MCF 10A (cell line): Measurements from ENCODE around the gene RAP1A. TPM values are rescaled to one million over a fixed set of nuclear protein-coding genes. Genes with fewer than 3 reads are reported as not detected.

Experiments
- BruUV-seq: library from RNA; stranded (reverse); fragments of 400-500 nt; replicated peaks from 2 replicates; lab custom pipeline; 2021; lab: Mats Ljungman, UMichigan
- CTCF ChIA-PET: fragments of 300-600 bp; sonication (Branson Sonifier 250); formaldehyde crosslinking; extraction: SDS; loops from one replicate; lab custom pipeline; 2021; ENCODE audit warnings: antibody characterized with exemption, inconsistent platforms; lab: Yijun Ruan, JAX
- POLR2A ChIA-PET: fragments of 300-600, 350-650 bp; sonication (Branson Sonifier 250); formaldehyde crosslinking; extraction: SDS; loops from one replicate; lab custom pipeline; 2020; ENCODE audit warnings: antibody characterized with exemption, inconsistent platforms; lab: Yijun Ruan, JAX
- DNase-seq: peaks from one replicate; pipeline ENCODE4 v3.0.0-alpha.2; 2018; ENCODE audit not compliant: unreplicated experiment
- H3K27ac Mint-ChIP-seq: one replicate; pipeline ENCODE4 v1.8.0; 2022; ENCODE audit warnings: mild to moderate bottlenecking, low read depth, mixed read lengths; ENCODE audit not compliant: unreplicated experiment
- H3K27me3 Mint-ChIP-seq: one replicate; pipeline ENCODE4 v1.8.0; 2022; ENCODE audit warnings: mixed read lengths; ENCODE audit not compliant: insufficient read depth, unreplicated experiment
- H3K36me3 Mint-ChIP-seq: one replicate; pipeline ENCODE4 v1.8.0; 2022; ENCODE audit warnings: mild to moderate bottlenecking, moderate library complexity, mixed read lengths; ENCODE audit not compliant: insufficient read depth, unreplicated experiment
- H3K4me1 Mint-ChIP-seq: one replicate; pipeline ENCODE4 v1.8.0; 2022; ENCODE audit warnings: mixed read lengths; ENCODE audit not compliant: insufficient read depth, unreplicated experiment
- H3K4me3 Mint-ChIP-seq: one replicate; pipeline ENCODE4 v1.8.0; 2022; ENCODE audit warnings: mild to moderate bottlenecking, moderate library complexity, mixed read lengths; ENCODE audit not compliant: unreplicated experiment
- H3K9me3 Mint-ChIP-seq: one replicate; pipeline ENCODE4 v1.8.0; 2022; ENCODE audit warnings: mixed read lengths; ENCODE audit not compliant: unreplicated experiment
- intact Hi-C: fragments of 100-400 bp; cut with micrococcal nuclease; formaldehyde crosslinking; loops from 2 replicates; pipeline ENCODE4 v1.14.1; 2022
- total RNA-seq: library from RNA; stranded (reverse); gene quantifications from 2 replicates; pipeline ENCODE4 v1.2.3, GENCODE V29; 2022
- TF ChIP-seq, protein P1 (sequence below): fragments of 200-600 bp; IDR thresholded peaks from one replicate; pipeline ENCODE4 v1.8.0; 2022; ENCODE audit warnings: antibody characterized with exemption, mild to moderate bottlenecking; ENCODE audit not compliant: unreplicated experiment

RAP1A gene
- total RNA-seq, 1 experiment from 2014 or later = 39.3 TPM

GRCh38 chr1:111729271-111729921 is 109.8 kb downstream of the RAP1A start:
- BruUV-seq = no TSS peak
- CTCF ChIA-PET = interaction anchor here (0.6 to 3.8 kb wide), 6 partner anchors 9 to 40 kb away, joined by 3 to 32 read pairs (median 4); no protein-coding TSS in a partner anchor
- no peak for DNase-seq
- POLR2A ChIA-PET = interaction anchor here (0.6 to 1.0 kb wide), 2 partner anchors 9 to 645 kb away, joined by 3 read pairs; no protein-coding TSS in a partner anchor
- intact Hi-C loops = no loop called here
- Mint-ChIP-seq H3K4me1 (no peaks in the 10 kb centered on the region), H3K9me3 (no peaks in the 10 kb centered on the region), H3K4me3 (no peak overlapping the region), H3K27me3 (no peaks in the 10 kb centered on the region), H3K27ac (no peak overlapping the region), H3K36me3 (no peaks in the 10 kb centered on the region)
- TF ChIP-seq, protein P1, sequence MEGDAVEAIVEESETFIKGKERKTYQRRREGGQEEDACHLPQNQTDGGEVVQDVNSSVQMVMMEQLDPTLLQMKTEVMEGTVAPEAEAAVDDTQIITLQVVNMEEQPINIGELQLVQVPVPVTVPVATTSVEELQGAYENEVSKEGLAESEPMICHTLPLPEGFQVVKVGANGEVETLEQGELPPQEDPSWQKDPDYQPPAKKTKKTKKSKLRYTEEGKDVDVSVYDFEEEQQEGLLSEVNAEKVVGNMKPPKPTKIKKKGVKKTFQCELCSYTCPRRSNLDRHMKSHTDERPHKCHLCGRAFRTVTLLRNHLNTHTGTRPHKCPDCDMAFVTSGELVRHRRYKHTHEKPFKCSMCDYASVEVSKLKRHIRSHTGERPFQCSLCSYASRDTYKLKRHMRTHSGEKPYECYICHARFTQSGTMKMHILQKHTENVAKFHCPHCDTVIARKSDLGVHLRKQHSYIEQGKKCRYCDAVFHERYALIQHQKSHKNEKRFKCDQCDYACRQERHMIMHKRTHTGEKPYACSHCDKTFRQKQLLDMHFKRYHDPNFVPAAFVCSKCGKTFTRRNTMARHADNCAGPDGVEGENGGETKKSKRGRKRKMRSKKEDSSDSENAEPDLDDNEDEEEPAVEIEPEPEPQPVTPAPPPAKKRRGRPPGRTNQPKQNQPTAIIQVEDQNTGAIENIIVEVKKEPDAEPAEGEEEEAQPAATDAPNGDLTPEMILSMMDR = no peak

DNA sequence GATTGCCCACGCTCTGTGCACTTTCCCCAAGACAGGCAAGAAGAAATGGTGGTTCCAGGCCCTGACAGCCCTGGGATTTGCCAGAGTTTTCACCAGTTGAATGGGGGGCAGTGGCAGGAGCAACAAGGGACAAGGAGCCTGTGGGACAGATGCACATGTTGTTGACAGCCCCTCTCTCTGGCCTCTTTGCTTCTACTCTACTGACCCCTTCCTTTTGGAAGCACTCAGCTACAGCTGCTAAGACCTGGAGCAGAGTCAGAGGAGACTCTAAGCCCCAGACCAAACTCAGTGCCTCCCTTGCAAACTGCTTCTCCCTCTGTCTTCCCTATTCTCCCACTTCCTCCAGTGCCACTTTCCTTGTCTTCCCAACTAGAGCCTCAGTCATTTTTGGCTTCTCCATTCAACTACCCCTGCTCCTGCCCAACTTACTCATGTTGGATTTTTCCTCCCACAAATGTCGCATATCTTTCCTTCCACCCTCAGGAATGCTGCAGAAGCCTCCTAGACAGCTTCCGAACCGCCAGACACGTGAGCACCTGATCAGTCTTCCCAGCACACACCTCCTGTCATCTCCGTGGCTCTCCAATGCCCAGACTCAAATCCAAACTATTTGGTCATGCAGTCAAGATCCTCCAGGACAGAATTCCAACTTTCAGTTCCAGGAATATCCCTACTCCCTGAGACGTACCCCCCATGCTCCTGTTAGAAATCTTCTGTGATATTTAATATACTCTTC is 110.5 kb downstream of the RAP1A start:
- Mint-ChIP-seq H3K9me3 (no peaks in the 10 kb centered on the region), H3K4me3 (no peak overlapping the region), H3K36me3 (no peaks in the 10 kb centered on the region), H3K27me3 (no peaks in the 10 kb centered on the region), H3K27ac (no peak overlapping the region), H3K4me1 (no peaks in the 10 kb centered on the region)
- no TSS peak for BruUV-seq
- ChIA-PET POLR2A (interaction anchor here (1.0 kb wide), 1 partner anchor 8 kb away, joined by 3 read pairs; no protein-coding TSS in a partner anchor), CTCF (interaction anchor here (0.9 to 1.0 kb wide), 2 partner anchors 8 to 39 kb away, joined by 3 to 5 read pairs; no protein-coding TSS in a partner anchor)
- DNase-seq = no peak
- TF ChIP-seq, protein P1 = no peak
- intact Hi-C loops = no loop called here

DNA sequence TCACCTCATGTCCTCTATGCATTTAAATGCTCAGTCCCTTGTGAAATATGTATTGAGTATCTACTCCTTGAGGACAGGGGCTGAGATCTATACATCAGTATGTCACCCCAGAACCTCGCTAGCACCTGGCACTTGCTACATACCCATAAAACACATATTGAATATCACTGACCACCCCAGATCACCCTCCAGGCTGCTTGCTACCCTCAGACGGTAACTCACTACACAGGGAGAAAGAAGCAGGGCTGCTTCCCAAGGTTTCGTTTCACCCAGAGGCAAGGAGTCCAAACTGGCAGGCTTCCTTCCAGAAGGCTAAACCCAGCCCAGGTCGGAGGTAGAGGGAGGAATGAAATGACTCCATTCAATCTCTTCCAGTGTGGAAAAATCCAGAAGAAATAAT is 111.1 kb downstream of the RAP1A start:
- ChIA-PET POLR2A (no interaction called here), CTCF (interaction anchor here (0.6 to 9.9 kb wide), 3 partner anchors 15 to 253 kb away, joined by 4 to 94 read pairs (median 4); no protein-coding TSS in a partner anchor)
- H3K27me3 Mint-ChIP-seq = no peaks in the 10 kb centered on the region
- H3K4me3 Mint-ChIP-seq = no peak overlapping the region
- DNase-seq = no peak
- no TSS peak for BruUV-seq
- intact Hi-C loops = no loop called here
- H3K4me1 Mint-ChIP-seq = no peaks in the 10 kb centered on the region
- no peaks in the 10 kb centered on the region for H3K36me3 Mint-ChIP-seq
- H3K27ac Mint-ChIP-seq = no peak overlapping the region
- no peaks in the 10 kb centered on the region for H3K9me3 Mint-ChIP-seq
- TF ChIP-seq, protein P1 = no peak

DNA sequence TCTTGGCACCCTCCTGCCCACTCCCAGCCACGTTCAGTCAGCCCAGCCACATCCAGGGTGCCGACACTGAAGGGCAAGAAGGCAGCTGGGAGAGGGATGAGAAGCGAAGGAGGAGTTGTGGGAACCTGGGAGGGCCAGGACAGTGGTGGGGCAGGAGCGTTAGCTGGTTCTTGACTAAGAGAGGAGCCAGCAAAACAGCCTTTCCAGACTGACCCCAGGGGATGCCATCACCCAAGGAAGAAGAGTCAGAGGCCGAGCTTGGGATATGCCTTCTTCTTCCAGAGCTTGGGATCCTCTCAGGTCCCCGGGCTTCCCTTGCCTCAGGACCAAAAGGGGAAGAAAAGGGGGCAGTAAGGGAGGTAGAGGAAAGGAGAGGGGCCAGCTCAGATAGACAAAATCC is 112.4 kb downstream of the RAP1A start:
- Mint-ChIP-seq H3K4me3 (no peak overlapping the region), H3K36me3 (no peaks in the 10 kb centered on the region), H3K9me3 (no peaks in the 10 kb centered on the region), H3K4me1 (no peaks in the 10 kb centered on the region), H3K27ac (no peak overlapping the region), H3K27me3 (no peaks in the 10 kb centered on the region)
- POLR2A ChIA-PET = no interaction called here
- BruUV-seq = no TSS peak
- intact Hi-C loops = no loop called here
- no peak for DNase-seq
- TF ChIP-seq, protein P1 = no peak
- CTCF ChIA-PET = interaction anchor here (0.9 to 9.9 kb wide), 5 partner anchors 12 to 37 kb away, joined by 3 to 94 read pairs (median 5); no protein-coding TSS in a partner anchor
